ENCODE measurements around the gene TAPBP.

DNA sequence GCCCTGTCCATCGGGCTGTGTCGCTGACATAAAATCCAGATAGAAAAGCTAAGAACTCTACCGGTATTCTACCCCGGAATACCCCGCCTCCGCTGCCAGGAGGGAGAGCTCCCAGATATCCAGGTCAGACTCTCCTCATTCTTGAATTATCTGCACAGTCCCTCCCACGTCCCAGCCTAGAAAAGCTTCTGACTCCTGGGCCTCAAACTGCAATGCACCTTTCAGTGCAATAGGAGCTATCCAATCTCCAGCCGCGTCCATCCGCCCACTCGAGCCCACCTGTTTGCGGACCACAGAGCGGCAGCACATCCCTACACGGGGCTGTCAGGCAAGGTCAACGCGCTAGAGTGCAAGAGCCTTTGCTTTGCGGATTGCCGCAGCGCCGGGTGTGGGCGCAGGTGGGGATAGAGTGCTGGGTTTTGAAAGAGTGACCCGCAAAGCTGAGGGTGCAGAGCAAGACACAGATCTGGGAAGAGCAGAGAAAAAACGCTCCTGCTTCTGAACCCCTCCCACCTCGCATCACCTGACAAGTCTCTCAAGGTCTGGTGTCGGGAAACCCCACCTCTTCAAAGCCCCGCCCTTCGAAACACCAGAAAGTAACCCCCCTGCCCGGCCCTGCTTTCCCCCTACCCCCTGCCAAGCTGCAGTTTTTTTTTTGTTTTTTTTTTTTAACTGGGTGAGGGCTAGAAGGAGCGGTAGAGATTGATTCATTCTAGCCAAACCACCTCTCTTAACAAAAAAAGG is 1.3 kb downstream of the TAPBP start:
- TF ChIP-seq, protein P1, sequence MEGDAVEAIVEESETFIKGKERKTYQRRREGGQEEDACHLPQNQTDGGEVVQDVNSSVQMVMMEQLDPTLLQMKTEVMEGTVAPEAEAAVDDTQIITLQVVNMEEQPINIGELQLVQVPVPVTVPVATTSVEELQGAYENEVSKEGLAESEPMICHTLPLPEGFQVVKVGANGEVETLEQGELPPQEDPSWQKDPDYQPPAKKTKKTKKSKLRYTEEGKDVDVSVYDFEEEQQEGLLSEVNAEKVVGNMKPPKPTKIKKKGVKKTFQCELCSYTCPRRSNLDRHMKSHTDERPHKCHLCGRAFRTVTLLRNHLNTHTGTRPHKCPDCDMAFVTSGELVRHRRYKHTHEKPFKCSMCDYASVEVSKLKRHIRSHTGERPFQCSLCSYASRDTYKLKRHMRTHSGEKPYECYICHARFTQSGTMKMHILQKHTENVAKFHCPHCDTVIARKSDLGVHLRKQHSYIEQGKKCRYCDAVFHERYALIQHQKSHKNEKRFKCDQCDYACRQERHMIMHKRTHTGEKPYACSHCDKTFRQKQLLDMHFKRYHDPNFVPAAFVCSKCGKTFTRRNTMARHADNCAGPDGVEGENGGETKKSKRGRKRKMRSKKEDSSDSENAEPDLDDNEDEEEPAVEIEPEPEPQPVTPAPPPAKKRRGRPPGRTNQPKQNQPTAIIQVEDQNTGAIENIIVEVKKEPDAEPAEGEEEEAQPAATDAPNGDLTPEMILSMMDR (IDR thresholded peaks at IDR 0.05 in 8 of 11, conservative IDR thresholded peaks at IDR 0.05 in 3 of 11): no peak
- peak; percentile 22 to 73 (median 71) for TF ChIP-seq POLR2AphosphoS5 (IDR thresholded peaks at IDR 0.05)
- no peak for TF ChIP-seq POLR2A (IDR thresholded peaks at IDR 0.05)

All from spleen (tissue), 7 donors.